ENCODE measurements around the gene POM121L2.

POM121L2 gene

GRCh38 chr6:27260369-27260768 lies 51.7 kb downstream of the POM121L2 start:
- DNase-seq (ENCODE audit: low read depth in 2 of 3, low spot score in 2 of 3), result no peak

Measured in activated CD8-positive, alpha-beta memory T cell treated with anti-CD3 and anti-CD28 coated beads for 48 hours (primary cell).